Measurements from ENCODE around the gene HOXC5. TPM values are rescaled to one million over a fixed set of nuclear protein-coding genes. Genes with fewer than 3 reads are reported as not detected.

The HOXC5 gene
- total RNA-seq, 1 experiment from 2014 or later, result 1.1 TPM

DNA sequence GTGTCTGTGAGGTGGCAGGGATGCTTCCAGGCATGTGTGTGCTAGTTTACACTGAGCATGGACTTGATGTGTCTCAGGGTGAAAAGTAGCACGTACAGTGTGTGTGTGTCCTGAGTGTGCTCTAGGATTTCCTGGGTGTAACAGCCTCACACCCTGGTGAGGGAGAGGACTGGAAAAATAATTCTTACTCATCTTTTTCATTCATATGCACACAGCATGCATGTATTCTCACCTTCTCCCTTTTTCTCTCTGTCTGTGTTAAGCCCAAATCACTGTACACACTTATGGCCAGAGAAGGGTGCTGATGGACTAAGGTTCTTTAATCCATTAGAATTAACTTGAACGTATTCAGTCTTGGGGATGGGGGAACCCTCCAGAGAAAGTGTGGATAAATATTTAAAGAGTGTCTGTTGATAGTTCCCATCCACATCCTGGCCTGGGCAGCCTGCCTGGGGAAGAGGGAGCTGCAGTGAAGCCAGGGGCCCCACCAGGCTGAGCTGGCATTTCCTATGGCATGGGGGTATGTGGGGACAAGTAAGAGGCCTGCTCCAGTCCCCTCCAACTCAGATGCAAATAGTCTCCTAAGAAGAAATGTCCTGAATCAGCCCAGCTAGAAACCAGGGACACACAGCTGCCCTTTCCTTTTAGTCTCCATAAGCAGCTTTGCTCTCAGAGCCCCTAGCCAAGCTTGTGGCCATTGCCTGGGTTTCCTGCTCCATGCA, 25.2 kb upstream of the HOXC5 start:
- 0 out of 2 replicates have a peak, but pooled peaks cover 3% of the 10 kb centered on the region for H3K79me2 ChIP-seq (ENCODE audit: insufficient read depth, low read length)
- H3K4me2 ChIP-seq (ENCODE audit: low read length), result no peak overlapping the region
- POLR2A ChIA-PET, result interaction anchor here (1.9 kb wide), 1 partner anchor 10 kb away, joined by 4 read pairs; no protein-coding TSS in a partner anchor

GRCh38 chr12:54008260-54008552, 24.6 kb upstream of the HOXC5 start:
- H2AFZ ChIP-seq (ENCODE audit: low read depth, low read length, poor library complexity, severe bottlenecking), result no peak overlapping the region
- RAD21 ChIA-PET (ENCODE audit: low non-redundant PET in 1 of 2, low total read pairs in 2 of 2, uncharacterized antibody in 2 of 2, unreplicated experiment in 2 of 2), result interaction anchor here in 1 of 2 experiments (1.0 to 1.2 kb wide), 2 partner anchors 10 to 193 kb away, joined by 3 to 9 read pairs; no protein-coding TSS in a partner anchor
- peaks cover 0 to 8% of the 10 kb centered on the region in 2 experiments; a peak in 2 of 4 replicates for H3K4me1 ChIP-seq (ENCODE audit: control insufficient read depth in 1 of 2, insufficient read depth in 2 of 2, low read length in 2 of 2)
- H3K4me2 ChIP-seq (ENCODE audit: low read length), result no peak overlapping the region
- intact Hi-C loops (cut with micrococcal nuclease), result no loop called here
- BruUV-seq (replicated peaks), result no TSS peak
- CTCF ChIA-PET, result interaction anchor here (0.8 to 3.5 kb wide), 6 partner anchors 9 to 200 kb away, joined by 4 to 68 read pairs (median 6); partner anchors contain the start of gene HOXC5
- no peaks in the 10 kb centered on the region for H3K9me2 ChIP-seq (ENCODE audit: insufficient read depth)
- H4K20me1 ChIP-seq (ENCODE audit: insufficient read depth), result no peaks in the 10 kb centered on the region
- H3K79me2 ChIP-seq (ENCODE audit: insufficient read depth, low read length), result 0 out of 2 replicates have a peak, but pooled peaks cover 3% of the 10 kb centered on the region
- ATAC-seq (no peak), DNase-seq (ENCODE audit: low read depth, low spot score) (no peak)
- H3K36me3 ChIP-seq (ENCODE audit: control insufficient read depth in 1 of 2, insufficient read depth in 2 of 2, low read length in 2 of 2), result no peaks in the 10 kb centered on the region
- H3K9ac ChIP-seq (ENCODE audit: low read length), result no peak overlapping the region
- H3K9me3 ChIP-seq (ENCODE audit: control insufficient read depth in 1 of 2, insufficient read depth in 1 of 2, low read depth in 1 of 2, low read length in 2 of 2), result no peaks in the 10 kb centered on the region
- no peak for TF ChIP-seq EGR1 (IDR thresholded peaks at IDR 0.05; ENCODE audit: low read depth)
- TF ChIP-seq EZH2 (IDR thresholded peaks at IDR 0.05), result no peak
- TF ChIP-seq CBX3 (IDR thresholded peaks at IDR 0.05; ENCODE audit: low read depth), result no peak
- no peak for TF ChIP-seq TCF7L2 (IDR thresholded peaks at IDR 0.05; ENCODE audit: borderline replicate concordance, extremely low read depth, insufficient read depth, insufficient read length)
- TF ChIP-seq ZFX (IDR thresholded peaks at IDR 0.05), result no peak
- no peak for TF ChIP-seq REST (IDR thresholded peaks at IDR 0.05; ENCODE audit: low read depth)
- TF ChIP-seq SRF (IDR thresholded peaks at IDR 0.05; ENCODE audit: low read depth), result no peak
- no peak for TF ChIP-seq ZBTB33 (IDR thresholded peaks at IDR 0.05; ENCODE audit: extremely low read depth, insufficient replicate concordance, low read length)
- TF ChIP-seq, protein P1, sequence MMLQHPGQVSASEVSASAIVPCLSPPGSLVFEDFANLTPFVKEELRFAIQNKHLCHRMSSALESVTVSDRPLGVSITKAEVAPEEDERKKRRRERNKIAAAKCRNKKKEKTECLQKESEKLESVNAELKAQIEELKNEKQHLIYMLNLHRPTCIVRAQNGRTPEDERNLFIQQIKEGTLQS (IDR thresholded peaks at IDR 0.05), result no peak
- no peak for TF ChIP-seq SIN3A (IDR thresholded peaks at IDR 0.05; ENCODE audit: low read depth)
- no peak for TF ChIP-seq MAX (IDR thresholded peaks at IDR 0.05)
- no peak for TF ChIP-seq RAD21 (IDR thresholded peaks at IDR 0.05; ENCODE audit: low read depth)
- no peak overlapping the region for H3K27ac ChIP-seq (ENCODE audit: low read depth, low read length)
- POLR2A ChIA-PET, result interaction anchor here (1.9 kb wide), 1 partner anchor 10 kb away, joined by 4 read pairs; no protein-coding TSS in a partner anchor
- H3K4me3 ChIP-seq (replicated peaks in 1 of 2; ENCODE audit: low read depth in 1 of 2, low read length in 2 of 2), result no peak overlapping the region
- no peaks in the 10 kb centered on the region for H3K27me3 ChIP-seq (ENCODE audit: insufficient read depth, low read length)

More for the DNA sequence above, 25.2 kb upstream of the HOXC5 start:
- Histone ChIP-seq H3K9me2 (ENCODE audit: insufficient read depth) (no peaks in the 10 kb centered on the region), H3K4me3 (replicated peaks in 1 of 2; ENCODE audit: low read depth in 1 of 2, low read length in 2 of 2) (no peak overlapping the region), H3K4me1 (ENCODE audit: control insufficient read depth in 1 of 2, insufficient read depth in 2 of 2, low read length in 2 of 2) (peaks cover 0 to 6% of the 10 kb centered on the region in 2 experiments; a peak in 2 of 4 replicates), H4K20me1 (ENCODE audit: insufficient read depth) (no peaks in the 10 kb centered on the region), H2AFZ (ENCODE audit: low read depth, low read length, poor library complexity, severe bottlenecking) (no peak overlapping the region), H3K9me3 (ENCODE audit: control insufficient read depth in 1 of 2, insufficient read depth in 1 of 2, low read depth in 1 of 2, low read length in 2 of 2) (no peaks in the 10 kb centered on the region), H3K27me3 (ENCODE audit: insufficient read depth, low read length) (no peaks in the 10 kb centered on the region), H3K9ac (ENCODE audit: low read length) (no peak overlapping the region), H3K36me3 (ENCODE audit: control insufficient read depth in 1 of 2, insufficient read depth in 2 of 2, low read length in 2 of 2) (peaks cover 0 to 2% of the 10 kb centered on the region in 2 experiments; a peak in 1 of 4 replicates), H3K27ac (ENCODE audit: low read depth, low read length) (no peak overlapping the region)
- BruUV-seq (replicated peaks), result no TSS peak
- DNase-seq (ENCODE audit: low read depth, low spot score) (no peak), ATAC-seq (no peak)
- intact Hi-C loops (cut with micrococcal nuclease), result no loop called here
- no peak for TF ChIP-seq SP1 (IDR thresholded peaks at IDR 0.05; ENCODE audit: low read depth)
- TF ChIP-seq FOSL1 (IDR thresholded peaks at IDR 0.05; ENCODE audit: low read depth), result no peak
- TF ChIP-seq ZFX (IDR thresholded peaks at IDR 0.05), result no peak
- no peak for TF ChIP-seq CEBPB (IDR thresholded peaks at IDR 0.05; ENCODE audit: low read depth)
- ChIA-PET RAD21 (ENCODE audit: low non-redundant PET in 1 of 2, low total read pairs in 2 of 2, uncharacterized antibody in 2 of 2, unreplicated experiment in 2 of 2) (interaction anchor here (0.6 to 1.2 kb wide), 3 partner anchors 10 to 194 kb away, joined by 3 to 9 read pairs (median 5); no protein-coding TSS in a partner anchor), CTCF (interaction anchor here (0.8 to 3.5 kb wide), 7 partner anchors 8 to 200 kb away, joined by 4 to 68 read pairs (median 7); partner anchors contain the start of gene HOXC5)

Data from HCT116 (cell line).